Ovary (tissue), 9 donors: ENCODE measurements around the gene MRPL45. TPM values are rescaled to one million over a fixed set of nuclear protein-coding genes. Genes with fewer than 3 reads are reported as not detected.

Experiments used
- DNase-seq, 5 donors: peaks; one replicate each; pipeline ENCODE4 v3.0.0-alpha.2; 2019 to 2020
- H3K27ac ChIP-seq, 2 donors: fragments of 200-600 bp; one replicate each; pipeline versions ENCODE4 v1.5.1 to v1.8.0; 2019 to 2022
- H3K27me3 ChIP-seq: fragments of 200-600 bp; one replicate; pipeline ENCODE4 v1.8.0; 2022
- H3K36me3 ChIP-seq: fragments of 200-600 bp; sonication (generic); one replicate; pipeline ENCODE4 v1.5.1; 2019
- H3K4me1 ChIP-seq: one replicate; pipeline ENCODE4 v1.8.1; 2013; ENCODE audit warnings: mild to moderate bottlenecking, moderate library complexity; ENCODE audit not compliant: insufficient read depth
- H3K4me3 ChIP-seq: fragments of 200-600 bp; sonication (generic); one replicate; pipeline ENCODE4 v1.5.1; 2017
- H3K9me3 ChIP-seq, 2 donors: fragments of 200-600 bp in 1 of 2; sonication (generic) in 1 of 2; one replicate each; pipeline versions ENCODE4 v1.5.1 to v1.8.1; 2013 to 2019; ENCODE audit warnings: mild to moderate bottlenecking in 1 of 2, moderate library complexity in 1 of 2
- EP300 ChIP-seq: sonication (generic); formaldehyde crosslinking; IDR thresholded peaks from one replicate; pipeline ENCODE4 v1.6.1; 2017; ENCODE audit warnings: antibody characterized with exemption
- POLR2A ChIP-seq: fragments of 450-650 bp; IDR thresholded peaks from one replicate; pipeline ENCODE4 v1.6.1; 2017; ENCODE audit warnings: antibody characterized with exemption, mild to moderate bottlenecking, moderate library complexity
- WGBS, 3 donors: extraction: QIAGEN DNeasy Blood & Tissue Kit in 1 of 3; methylation state at CpG; one replicate each; pipeline versions ENCODE4 v1.1.5 to v1.1.7; 2013 to 2017; 5-methylcytosine and 5-hydroxymethylcytosine counted together
- intact Hi-C, 4 donors: fragments of 100-400 bp; cut with DNase I; formaldehyde crosslinking; loops; one replicate each; pipeline versions ENCODE4 v1.11.0 to v1.15.1; 2022 to 2023
- polyA plus RNA-seq, 2 donors: library from polyadenylated mRNA; stranded (reverse); fragments of 200-250 nt in 1 of 2; fragments of 350-450 nt in 1 of 2; fragmentation: Illumina TruSeq in 1 of 2; extraction: RNeasy Lipid Tissue Mini Kit (QIAGEN cat#74804) in 1 of 2; gene quantifications; one replicate each; pipeline ENCODE4 v1.2.3, GENCODE V29; 2013 to 2014
- total RNA-seq, 7 donors: library from RNA; depleted of rRNA in 2 of 7; stranded (reverse); fragments of >200 nt in 2 of 7; fragmentation: NEBNext Ultra II Directional in 3 of 7; extraction: Animal tissue kit (Norgen Biotek cat#: 25700) in 3 of 7; gene quantifications; one replicate each; pipeline versions ENCODE4 v1.1.0 to v1.2.4, GENCODE V29; 2016 to 2023
- TF ChIP-seq, protein P1 (sequence below), 3 donors: fragments of 450-650 bp in 2 of 3; fragments of 200-600 bp in 1 of 3; IDR thresholded peaks; one replicate each; pipeline versions ENCODE4 v1.5.1 to v1.8.0; 2016 to 2022; ENCODE audit warnings: antibody characterized with exemption in 3 of 3, mild to moderate bottlenecking in 1 of 3
- donor health status: DM: no; HTN: no; CAD: no; lungs with moderate emphysema.
- donor health status: DM: no; HTN: no; CAD: no.
- donor health status: Bipolar disorder and iron deficiency.
- donor health status: DM: yes; HTN: yes; CAD: no.
- donor health status: DM: no; HTN: no; CAD: no.
- donor health status: DM: yes; HTN: yes; CAD: no.

The MRPL45 gene
- total and polyA plus RNA-seq, 9 donors: 24.5 to 74.5 (median 34.5) TPM

DNA sequence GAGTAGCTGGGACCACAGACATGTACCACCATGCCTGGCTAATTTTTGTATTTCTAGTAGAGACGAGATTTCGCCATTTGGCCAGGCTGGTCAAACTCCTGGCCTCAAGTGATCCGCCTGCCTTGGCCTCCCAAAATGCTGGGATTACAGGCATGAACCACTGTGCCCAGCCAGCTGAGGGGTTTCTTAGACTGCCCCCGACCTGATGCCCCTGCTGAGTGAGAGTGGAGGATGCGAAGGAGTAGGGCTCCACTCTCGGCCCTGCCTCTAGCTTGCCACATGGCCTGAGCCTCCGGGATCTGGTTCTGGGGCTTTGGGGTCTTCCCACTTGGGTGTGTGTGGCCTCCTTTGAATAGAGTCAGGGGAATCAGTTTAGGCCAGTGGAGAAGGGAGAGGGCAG is 35.8 kb downstream of the MRPL45 start:
- Histone ChIP-seq H3K4me1 (no peaks in the 10 kb centered on the region), H3K36me3 (no peaks in the 10 kb centered on the region), H3K27me3 (no peaks in the 10 kb centered on the region), H3K27ac (no peak overlapping the region), H3K4me3 (no peak overlapping the region), H3K9me3 (no peaks in the 10 kb centered on the region)
- WGBS, 3 donors: 83 to 85% (median 84%) methylated on average over 7 of the region's 7 CpGs
- TF ChIP-seq, protein P1, sequence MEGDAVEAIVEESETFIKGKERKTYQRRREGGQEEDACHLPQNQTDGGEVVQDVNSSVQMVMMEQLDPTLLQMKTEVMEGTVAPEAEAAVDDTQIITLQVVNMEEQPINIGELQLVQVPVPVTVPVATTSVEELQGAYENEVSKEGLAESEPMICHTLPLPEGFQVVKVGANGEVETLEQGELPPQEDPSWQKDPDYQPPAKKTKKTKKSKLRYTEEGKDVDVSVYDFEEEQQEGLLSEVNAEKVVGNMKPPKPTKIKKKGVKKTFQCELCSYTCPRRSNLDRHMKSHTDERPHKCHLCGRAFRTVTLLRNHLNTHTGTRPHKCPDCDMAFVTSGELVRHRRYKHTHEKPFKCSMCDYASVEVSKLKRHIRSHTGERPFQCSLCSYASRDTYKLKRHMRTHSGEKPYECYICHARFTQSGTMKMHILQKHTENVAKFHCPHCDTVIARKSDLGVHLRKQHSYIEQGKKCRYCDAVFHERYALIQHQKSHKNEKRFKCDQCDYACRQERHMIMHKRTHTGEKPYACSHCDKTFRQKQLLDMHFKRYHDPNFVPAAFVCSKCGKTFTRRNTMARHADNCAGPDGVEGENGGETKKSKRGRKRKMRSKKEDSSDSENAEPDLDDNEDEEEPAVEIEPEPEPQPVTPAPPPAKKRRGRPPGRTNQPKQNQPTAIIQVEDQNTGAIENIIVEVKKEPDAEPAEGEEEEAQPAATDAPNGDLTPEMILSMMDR (IDR thresholded peaks at IDR 0.05): no peak
- TF ChIP-seq EP300: no peak
- intact Hi-C loops: no loop called here
- DNase-seq: no peak

GRCh38 chr17:38333635-38334295 is 36.8 kb downstream of the MRPL45 start:
- intact Hi-C loops: no loop called here
- DNase-seq: no peak
- WGBS, 3 donors: 40 to 41% (median 40%) methylated on average over 12 of the region's 12 CpGs

GRCh38 chr17:38334480-38335364 is 37.8 kb downstream of the MRPL45 start:
- no peaks in the 10 kb centered on the region for H3K9me3 ChIP-seq
- 82 to 88% (median 83%) methylated on average over 30 of the region's 30 CpGs for WGBS, 3 donors
- H3K27ac ChIP-seq: no peak overlapping the region
- intact Hi-C loops: no loop called here
- H3K4me1 ChIP-seq: no peaks in the 10 kb centered on the region
- DNase-seq: no peak
- TF ChIP-seq, protein P1 (IDR thresholded peaks at IDR 0.05): no peak
- TF ChIP-seq POLR2A: no peak
- no peak for TF ChIP-seq EP300
- no peak overlapping the region for H3K4me3 ChIP-seq
- H3K36me3 ChIP-seq: no peaks in the 10 kb centered on the region
- H3K27me3 ChIP-seq: no peaks in the 10 kb centered on the region

More at GRCh38 chr17:38333635-38334295, 36.8 kb downstream of the MRPL45 start:
- Histone ChIP-seq H3K4me3 (no peak overlapping the region), H3K27ac (no peak overlapping the region), H3K27me3 (no peaks in the 10 kb centered on the region), H3K9me3 (no peaks in the 10 kb centered on the region), H3K36me3 (no peaks in the 10 kb centered on the region), H3K4me1 (no peaks in the 10 kb centered on the region)
- TF ChIP-seq EP300 (no peak), POLR2A (no peak)
- TF ChIP-seq, protein P1 (IDR thresholded peaks at IDR 0.05): no peak

- Histone ChIP-seq H3K4me1 (no peaks in the 10 kb centered on the region), H3K36me3 (no peaks in the 10 kb centered on the region), H3K4me3 (no peak overlapping the region), H3K27me3 (no peaks in the 10 kb centered on the region), H3K27ac (no peak overlapping the region), H3K9me3 (no peaks in the 10 kb centered on the region)
- intact Hi-C loops: no loop called here
- no peak for TF ChIP-seq POLR2A
- TF ChIP-seq, protein P1 (IDR thresholded peaks at IDR 0.05): no peak
- no peak for TF ChIP-seq EP300
- WGBS, 3 donors: 89 to 97% (median 93%) methylated on average over 11 of the region's 11 CpGs
- no peak for DNase-seq
These were observed 39.9 kb downstream of the MRPL45 start for GRCh38 chr17:38336838-38337237.
